ENCODE measurements around the gene DGCR2.
"Not testable (repeated sequence)": the region's sequence is repeated elsewhere in the genome, so short reads cannot be mapped to it uniquely, and the experiment has no call there.

The DGCR2 gene

GRCh38 chr22:19079691-19080090 lies 42.5 kb downstream of the DGCR2 start:
- no peak for DNase-seq

GRCh38 chr22:19075404-19075803 lies 46.8 kb downstream of the DGCR2 start:
- DNase-seq = no peak

- DNase-seq = not testable (repeated sequence)
These were observed 49.4 kb downstream of the DGCR2 start for GRCh38 chr22:19072853-19073252.

GRCh38 chr22:19070397-19071169 lies 51.6 kb downstream of the DGCR2 start:
- no peak for DNase-seq

- no peak for DNase-seq
These were observed 52.8 kb downstream of the DGCR2 start for GRCh38 chr22:19069451-19069850.

- no peak for DNase-seq
These were observed 53.4 kb downstream of the DGCR2 start for GRCh38 chr22:19068784-19069271.

- DNase-seq = no peak
These were observed 54.4 kb downstream of the DGCR2 start for GRCh38 chr22:19067696-19068348.

- no peak for DNase-seq
These were observed 55.5 kb downstream of the DGCR2 start for GRCh38 chr22:19066531-19067271.

GRCh38 chr22:19065929-19066328 lies 56.3 kb downstream of the DGCR2 start:
- no peak for DNase-seq

- DNase-seq = no peak
These were observed 56.8 kb downstream of the DGCR2 start for GRCh38 chr22:19065298-19065859.

GRCh38 chr22:19064354-19065054 lies 57.7 kb downstream of the DGCR2 start:
- no peak for DNase-seq

- no peak for DNase-seq
These were observed 58.4 kb downstream of the DGCR2 start for GRCh38 chr22:19063581-19064353.

GRCh38 chr22:19062943-19063308 lies 59.3 kb downstream of the DGCR2 start:
- no peak for DNase-seq

GRCh38 chr22:19062139-19062942 lies 59.9 kb downstream of the DGCR2 start:
- no peak for DNase-seq

GRCh38 chr22:19061471-19062138 lies 60.6 kb downstream of the DGCR2 start:
- no peak for DNase-seq

- no peak for DNase-seq
These were observed 61.7 kb downstream of the DGCR2 start for GRCh38 chr22:19060356-19061009.

- no peak for DNase-seq
These were observed 62.5 kb downstream of the DGCR2 start for GRCh38 chr22:19059481-19060278.

GRCh38 chr22:19058713-19059451 lies 63.3 kb downstream of the DGCR2 start:
- DNase-seq = no peak

All from SHP77 (cell line).